ENCODE measurements around the gene NUTM2G.
"Not testable (repeated sequence)": the region's sequence is repeated elsewhere in the genome, so short reads cannot be mapped to it uniquely, and the experiment has no call there.

DNA sequence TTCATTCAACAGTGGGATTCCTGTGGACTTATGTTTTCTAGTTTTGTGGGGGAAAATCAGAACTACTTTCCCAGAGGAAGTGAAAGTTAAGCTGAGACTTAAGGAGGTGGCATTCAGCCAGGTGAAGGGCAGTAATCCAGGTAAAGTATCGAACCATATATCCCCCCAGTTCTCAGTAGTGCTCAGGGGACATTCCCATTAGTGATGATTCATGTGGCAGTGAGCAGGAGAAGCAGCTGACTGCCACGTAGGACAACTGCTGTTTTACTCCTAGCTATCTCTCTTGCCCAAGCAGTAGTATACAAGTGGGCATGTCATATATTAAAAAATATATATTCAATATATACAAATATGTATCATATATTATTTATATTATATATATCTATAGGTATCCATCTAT lies 13.1 kb upstream of the NUTM2G start:
- not testable (repeated sequence) for TF ChIP-seq EP300, CTCF, POLR2AphosphoS5 (IDR thresholded peaks at IDR 0.05)
